ENCODE measurements around the gene RABL3. TPM values are rescaled to one million over a fixed set of nuclear protein-coding genes. Genes with fewer than 3 reads are reported as not detected.
"Not testable (repeated sequence)": the region's sequence is repeated elsewhere in the genome, so short reads cannot be mapped to it uniquely, and the experiment has no call there.

RABL3 gene
- 19.4 TPM for total RNA-seq
- long read RNA-seq, transcript RABL3-201 (8 exons, 3,883 nt) = major isoform, 13 of 19 reads
- long read RNA-seq, partial matches to known transcripts = 0 of 19 reads
- long read RNA-seq, other reads (novel, unspliced or antisense) = 6 of 19 reads

GRCh38 chr3:120742198-120742848 lies at the start of gene RABL3, which contains the start of gene GTF2E1:
Gene RABL3 (minus strand): TSS chr3:120742516. CDS start chr3:120742507, 9 bp downstream.
Gene GTF2E1 (plus strand): TSS chr3:120742744. CDS start chr3:120750553, 7,809 bp downstream.
- DNase-seq (peak; percentile 94), ATAC-seq (peak; percentile 100)
- intact Hi-C loops (cut with micrococcal nuclease) = no loop called here

GRCh38 chr3:120791913-120792312 lies 49.6 kb upstream of the RABL3 start:
- intact Hi-C loops (cut with micrococcal nuclease) = loop anchor here (10.0 kb wide), 2 partner anchors 377 to 547 kb away; no protein-coding TSS in a partner anchor
- DNase-seq = no peak
- no peak for ATAC-seq

- intact Hi-C loops (cut with micrococcal nuclease) = loop anchor here (10.0 kb wide), 2 partner anchors 376 to 546 kb away; no protein-coding TSS in a partner anchor
- ATAC-seq (no peak), DNase-seq (no peak)
Observed at GRCh38 chr3:120791010-120791409, 48.7 kb upstream of the RABL3 start.

- intact Hi-C loops (cut with micrococcal nuclease); DNase-seq; ATAC-seq: not testable (repeated sequence)
Observed at GRCh38 chr3:120785832-120786231, 43.5 kb upstream of the RABL3 start.

GRCh38 chr3:120780977-120781376 lies 38.7 kb upstream of the RABL3 start:
- ATAC-seq = no peak
- no peak for DNase-seq
- intact Hi-C loops (cut with micrococcal nuclease) = no loop called here

- ATAC-seq = no peak
Observed at GRCh38 chr3:120778776-120779175, 36.5 kb upstream of the RABL3 start.

GRCh38 chr3:120775411-120775810 lies 33.1 kb upstream of the RABL3 start:
- ATAC-seq (no peak), DNase-seq (no peak)
- intact Hi-C loops (cut with micrococcal nuclease) = no loop called here

More at GRCh38 chr3:120778776-120779175, 36.5 kb upstream of the RABL3 start:
- no peak for DNase-seq
- intact Hi-C loops (cut with micrococcal nuclease) = no loop called here

- DNase-seq = no peak
- intact Hi-C loops (cut with micrococcal nuclease) = no loop called here
- no peak for ATAC-seq
Observed at GRCh38 chr3:120773932-120774331, 31.6 kb upstream of the RABL3 start.

GRCh38 chr3:120772081-120772480 lies 29.8 kb upstream of the RABL3 start:
- intact Hi-C loops (cut with micrococcal nuclease) = no loop called here
- DNase-seq (no peak), ATAC-seq (no peak)

- ATAC-seq = no peak
Observed at GRCh38 chr3:120770891-120771290, 28.6 kb upstream of the RABL3 start.

GRCh38 chr3:120769436-120769835 lies 27.1 kb upstream of the RABL3 start:
- DNase-seq (no peak), ATAC-seq (no peak)
- intact Hi-C loops (cut with micrococcal nuclease) = no loop called here

More at GRCh38 chr3:120770891-120771290, 28.6 kb upstream of the RABL3 start:
- DNase-seq = no peak
- intact Hi-C loops (cut with micrococcal nuclease) = no loop called here

GRCh38 chr3:120767106-120767505 lies 24.8 kb upstream of the RABL3 start:
- no peak for ATAC-seq
- intact Hi-C loops (cut with micrococcal nuclease) = no loop called here
- DNase-seq = no peak

GRCh38 chr3:120766576-120766975 lies 24.3 kb upstream of the RABL3 start:
- DNase-seq = no peak
- intact Hi-C loops (cut with micrococcal nuclease) = no loop called here
- no peak for ATAC-seq

- no peak for ATAC-seq
- intact Hi-C loops (cut with micrococcal nuclease) = no loop called here
- no peak for DNase-seq
Observed at GRCh38 chr3:120765830-120766493, 23.6 kb upstream of the RABL3 start.

GRCh38 chr3:120764206-120764605 lies 21.9 kb upstream of the RABL3 start:
- no peak for DNase-seq
- intact Hi-C loops (cut with micrococcal nuclease) = no loop called here
- ATAC-seq = no peak

- no peak for DNase-seq
- no peak for ATAC-seq
- intact Hi-C loops (cut with micrococcal nuclease) = no loop called here
Observed at GRCh38 chr3:120763601-120764000, 21.3 kb upstream of the RABL3 start.

- no peak for DNase-seq
- ATAC-seq = no peak
- intact Hi-C loops (cut with micrococcal nuclease) = no loop called here
Observed at GRCh38 chr3:120762615-120763014, 20.3 kb upstream of the RABL3 start.

- intact Hi-C loops (cut with micrococcal nuclease); DNase-seq; ATAC-seq: not testable (repeated sequence)
Observed at GRCh38 chr3:120758551-120758950, 16.2 kb upstream of the RABL3 start.

- intact Hi-C loops (cut with micrococcal nuclease) = no loop called here
- no peak for ATAC-seq
- no peak for DNase-seq
Observed at GRCh38 chr3:120756061-120756460, 13.7 kb upstream of the RABL3 start.

- intact Hi-C loops (cut with micrococcal nuclease) = no loop called here
- ATAC-seq (no peak), DNase-seq (no peak)
Observed at GRCh38 chr3:120753810-120754209, 11.5 kb upstream of the RABL3 start.

Data from left ventricle myocardium superior (tissue), 1 donor.